Stimulated activated naive CD8-positive, alpha-beta T cell treated with anti-CD3 and anti-CD28 coated beads, Interleukin-15, Interleukin-2, amounts not matched to agents 100 ng/mL and 50 ng/mL, for 24 hours (primary cell): ENCODE results near the gene LCN2.

ENCODE experiments used
- H3K27ac Mint-ChIP-seq: one replicate; pipeline ENCODE4 v1.8.0; 2021; ENCODE audit warnings: mild to moderate bottlenecking, mixed read lengths
- H3K27me3 Mint-ChIP-seq: one replicate; pipeline ENCODE4 v1.8.0; 2021; ENCODE audit warnings: mixed read lengths
- H3K36me3 Mint-ChIP-seq: one replicate; pipeline ENCODE4 v1.8.0; 2021; ENCODE audit warnings: low read depth, mixed read lengths
- H3K4me1 Mint-ChIP-seq: one replicate; pipeline ENCODE4 v1.8.0; 2021; ENCODE audit warnings: low read depth, mixed read lengths
- H3K4me3 Mint-ChIP-seq: one replicate; pipeline ENCODE4 v1.8.0; 2021; ENCODE audit warnings: mild to moderate bottlenecking, mixed read lengths
- H3K9me3 Mint-ChIP-seq: one replicate; pipeline ENCODE4 v1.8.0; 2021; ENCODE audit warnings: mixed read lengths

LCN2 gene

GRCh38 chr9:128161215-128161902, 12.1 kb downstream of the LCN2 start:
- Mint-ChIP-seq H3K9me3 (no peaks in the 10 kb centered on the region), H3K27ac (peak overlapping the region; percentile 67), H3K36me3 (peaks cover 21% of the 10 kb centered on the region), H3K27me3 (no peaks in the 10 kb centered on the region), H3K4me1 (peaks cover 19% of the 10 kb centered on the region), H3K4me3 (peak overlapping the region; percentile 82)

- Mint-ChIP-seq H3K4me3 (no peak overlapping the region), H3K9me3 (no peaks in the 10 kb centered on the region), H3K4me1 (peaks cover 19% of the 10 kb centered on the region), H3K36me3 (peaks cover 25% of the 10 kb centered on the region), H3K27ac (no peak overlapping the region), H3K27me3 (no peaks in the 10 kb centered on the region)
These were observed 13.2 kb downstream of the LCN2 start for GRCh38 chr9:128162215-128163026.

- no peaks in the 10 kb centered on the region for H3K9me3 Mint-ChIP-seq
These were observed 13.8 kb downstream of the LCN2 start for GRCh38 chr9:128163027-128163515.

GRCh38 chr9:128163523-128164306, 14.5 kb downstream of the LCN2 start:
- H3K4me1 Mint-ChIP-seq = peaks cover 19% of the 10 kb centered on the region
- H3K9me3 Mint-ChIP-seq = no peaks in the 10 kb centered on the region
- no peaks in the 10 kb centered on the region for H3K27me3 Mint-ChIP-seq
- no peak overlapping the region for H3K4me3 Mint-ChIP-seq
- peaks cover 29% of the 10 kb centered on the region for H3K36me3 Mint-ChIP-seq
- H3K27ac Mint-ChIP-seq = no peak overlapping the region

More at GRCh38 chr9:128163027-128163515, 13.8 kb downstream of the LCN2 start:
- Mint-ChIP-seq H3K27ac (no peak overlapping the region), H3K27me3 (no peaks in the 10 kb centered on the region), H3K4me3 (no peak overlapping the region), H3K4me1 (peaks cover 19% of the 10 kb centered on the region), H3K36me3 (peaks cover 25% of the 10 kb centered on the region)

GRCh38 chr9:128164307-128164885, 15.1 kb downstream of the LCN2 start:
- Mint-ChIP-seq H3K9me3 (no peaks in the 10 kb centered on the region), H3K27me3 (no peaks in the 10 kb centered on the region), H3K4me3 (no peak overlapping the region), H3K27ac (no peak overlapping the region), H3K4me1 (peaks cover 14% of the 10 kb centered on the region), H3K36me3 (peaks cover 34% of the 10 kb centered on the region)

- Mint-ChIP-seq H3K27ac (no peak overlapping the region), H3K4me1 (peaks cover 8% of the 10 kb centered on the region), H3K27me3 (no peaks in the 10 kb centered on the region), H3K4me3 (no peak overlapping the region), H3K9me3 (no peaks in the 10 kb centered on the region), H3K36me3 (peaks cover 42% of the 10 kb centered on the region)
These were observed 16.9 kb downstream of the LCN2 start for GRCh38 chr9:128166169-128166568.

GRCh38 chr9:128167209-128167608, 18.0 kb downstream of the LCN2 start:
- no peaks in the 10 kb centered on the region for H3K9me3 Mint-ChIP-seq
- H3K27me3 Mint-ChIP-seq = no peaks in the 10 kb centered on the region
- peaks cover under 1% of the 10 kb centered on the region for H3K4me1 Mint-ChIP-seq
- no peak overlapping the region for H3K27ac Mint-ChIP-seq
- no peak overlapping the region for H3K4me3 Mint-ChIP-seq
- peaks cover 39% of the 10 kb centered on the region for H3K36me3 Mint-ChIP-seq

GRCh38 chr9:128168731-128169308, 19.6 kb downstream of the LCN2 start:
- no peak overlapping the region for H3K4me3 Mint-ChIP-seq
- H3K36me3 Mint-ChIP-seq = peaks cover 32% of the 10 kb centered on the region
- H3K4me1 Mint-ChIP-seq = no peaks in the 10 kb centered on the region
- no peaks in the 10 kb centered on the region for H3K9me3 Mint-ChIP-seq
- no peak overlapping the region for H3K27ac Mint-ChIP-seq
- no peaks in the 10 kb centered on the region for H3K27me3 Mint-ChIP-seq

- Mint-ChIP-seq H3K4me3 (no peak overlapping the region), H3K27ac (no peak overlapping the region), H3K36me3 (peaks cover 28% of the 10 kb centered on the region), H3K9me3 (no peaks in the 10 kb centered on the region), H3K27me3 (no peaks in the 10 kb centered on the region), H3K4me1 (no peaks in the 10 kb centered on the region)
These were observed 20.2 kb downstream of the LCN2 start for GRCh38 chr9:128169492-128169891.

GRCh38 chr9:128169925-128170324, 20.7 kb downstream of the LCN2 start:
- Mint-ChIP-seq H3K27me3 (no peaks in the 10 kb centered on the region), H3K36me3 (peaks cover 29% of the 10 kb centered on the region), H3K4me3 (no peak overlapping the region), H3K4me1 (no peaks in the 10 kb centered on the region), H3K9me3 (no peaks in the 10 kb centered on the region), H3K27ac (no peak overlapping the region)

- peaks cover 28% of the 10 kb centered on the region for H3K36me3 Mint-ChIP-seq
- H3K9me3 Mint-ChIP-seq = no peaks in the 10 kb centered on the region
- no peaks in the 10 kb centered on the region for H3K4me1 Mint-ChIP-seq
- no peak overlapping the region for H3K27ac Mint-ChIP-seq
- H3K27me3 Mint-ChIP-seq = no peaks in the 10 kb centered on the region
- no peak overlapping the region for H3K4me3 Mint-ChIP-seq
These were observed 24.8 kb downstream of the LCN2 start for GRCh38 chr9:128174062-128174461.

- Mint-ChIP-seq H3K4me1 (no peaks in the 10 kb centered on the region), H3K27me3 (no peaks in the 10 kb centered on the region), H3K4me3 (no peak overlapping the region), H3K27ac (no peak overlapping the region), H3K9me3 (no peaks in the 10 kb centered on the region), H3K36me3 (peaks cover 30% of the 10 kb centered on the region)
These were observed 25.9 kb downstream of the LCN2 start for GRCh38 chr9:128175102-128175563.

- Mint-ChIP-seq H3K27ac (no peak overlapping the region), H3K27me3 (no peaks in the 10 kb centered on the region), H3K36me3 (peaks cover 30% of the 10 kb centered on the region), H3K4me1 (no peaks in the 10 kb centered on the region), H3K9me3 (no peaks in the 10 kb centered on the region), H3K4me3 (no peak overlapping the region)
These were observed 26.5 kb downstream of the LCN2 start for GRCh38 chr9:128175726-128176125.

- H3K27me3 Mint-ChIP-seq = no peaks in the 10 kb centered on the region
These were observed 29.7 kb downstream of the LCN2 start for GRCh38 chr9:128178806-128179431.

More at GRCh38 chr9:128178806-128179431, 29.7 kb downstream of the LCN2 start:
- Mint-ChIP-seq H3K27ac (no peak overlapping the region), H3K4me1 (peaks cover 4% of the 10 kb centered on the region), H3K36me3 (peaks cover 40% of the 10 kb centered on the region), H3K9me3 (no peaks in the 10 kb centered on the region), H3K4me3 (no peak overlapping the region)
